HepG2 (cell line): Measurements from ENCODE around the gene SAMD4A. TPM values are rescaled to one million over a fixed set of nuclear protein-coding genes. Genes with fewer than 3 reads are reported as not detected.

Experiments
- ADNP ChIP-seq: sonication (generic); formaldehyde crosslinking; IDR thresholded peaks from 2 replicates; pipeline ENCODE4 v1.4.0; 2020; ENCODE audit warnings: missing genetic modification reagents
- ATF3 ChIP-seq: sonication (generic); formaldehyde crosslinking; IDR thresholded peaks from 2 replicates; pipeline ENCODE4 v1.4.0; 2020; ENCODE audit warnings: missing genetic modification reagents
- EP300 ChIP-seq, 3 experiments: sonication (generic) in 1 of 3; formaldehyde crosslinking in 1 of 3; IDR thresholded peaks; 2 replicates each; pipeline versions ENCODE4 v1.5.1 to v1.6.1; 2011 to 2020; ENCODE audit warnings: low read depth in 2 of 3, low read length in 2 of 3, borderline replicate concordance in 1 of 3, improper control_type of control experiment in 1 of 3, mild to moderate bottlenecking in 1 of 3, missing genetic modification reagents in 1 of 3, moderate library complexity in 1 of 3
- JARID2 ChIP-seq: sonication (generic); formaldehyde crosslinking; IDR thresholded peaks from 2 replicates; pipeline ENCODE4 v1.8.1; 2023; ENCODE audit warnings: missing genetic modification reagents, inconsistent platforms; ENCODE audit not compliant: insufficient replicate concordance
- KLF13 ChIP-seq: sonication (generic); formaldehyde crosslinking; IDR thresholded peaks from 2 replicates; pipeline ENCODE4 v1.4.0; 2020; ENCODE audit warnings: mild to moderate bottlenecking, missing genetic modification reagents
- NPAS2 ChIP-seq: sonication (generic); formaldehyde crosslinking; IDR thresholded peaks from 2 replicates; pipeline ENCODE4 v1.8.0; 2022; ENCODE audit warnings: mild to moderate bottlenecking, missing genetic modification reagents, borderline replicate concordance
- PRDM4 ChIP-seq: sonication (generic); formaldehyde crosslinking; IDR thresholded peaks from 2 replicates; pipeline ENCODE4 v1.9.0; 2021; ENCODE audit warnings: missing genetic modification reagents, borderline replicate concordance
- RCOR2 ChIP-seq: IDR thresholded peaks from 2 replicates; pipeline ENCODE4 v1.6.1; 2016; ENCODE audit warnings: missing biosample characterization, missing genetic modification reagents
- THAP11 ChIP-seq: IDR thresholded peaks from 2 replicates; pipeline ENCODE4 v1.6.1; 2016; ENCODE audit warnings: missing biosample characterization, missing genetic modification reagents
- U2AF1 ChIP-seq: fragments of 200-400 bp; formaldehyde crosslinking; optimal IDR thresholded peaks from 2 replicates; pipeline ENCODE3; 2017; ENCODE audit warnings: mild to moderate bottlenecking, low read depth, low read length
- YEATS2 ChIP-seq: sonication (generic); formaldehyde crosslinking; IDR thresholded peaks from 2 replicates; pipeline ENCODE4 v1.4.0; 2020; ENCODE audit warnings: missing genetic modification reagents, borderline replicate concordance
- ZFP91 ChIP-seq: sonication (generic); formaldehyde crosslinking; IDR thresholded peaks from 2 replicates; pipeline ENCODE4 v1.9.0; 2022; ENCODE audit warnings: missing genetic modification reagents, mild to moderate bottlenecking, borderline replicate concordance
- ZMYM4 ChIP-seq: sonication (generic); formaldehyde crosslinking; IDR thresholded peaks from 2 replicates; pipeline ENCODE4 v1.8.1; 2023; ENCODE audit warnings: mild to moderate bottlenecking, missing genetic modification reagents
- ZNF576 ChIP-seq: sonication (generic); formaldehyde crosslinking; IDR thresholded peaks from 2 replicates; pipeline ENCODE4 v1.4.0; 2020; ENCODE audit warnings: mild to moderate bottlenecking, missing genetic modification reagents
- ZNF580 ChIP-seq: IDR thresholded peaks from 2 replicates; pipeline ENCODE4 v1.6.1; 2016; ENCODE audit warnings: low read depth, borderline replicate concordance
- ZNF766 ChIP-seq: sonication (generic); formaldehyde crosslinking; IDR thresholded peaks from 2 replicates; pipeline ENCODE4 v1.5.0; 2020; ENCODE audit warnings: missing genetic modification reagents, borderline replicate concordance
- ZNF770 ChIP-seq: sonication (generic); formaldehyde crosslinking; IDR thresholded peaks from 2 replicates; pipeline ENCODE4 v1.5.0; 2020; ENCODE audit warnings: mild to moderate bottlenecking, missing genetic modification reagents
- ZSCAN22 ChIP-seq: sonication (generic); formaldehyde crosslinking; IDR thresholded peaks from 2 replicates; pipeline ENCODE4 v1.4.0; 2020; ENCODE audit warnings: mild to moderate bottlenecking, missing genetic modification reagents
- ZXDC ChIP-seq: sonication (generic); formaldehyde crosslinking; IDR thresholded peaks from 2 replicates; pipeline ENCODE4 v1.5.0; 2020; ENCODE audit warnings: mild to moderate bottlenecking, missing genetic modification reagents
- polyA plus RNA-seq, 8 experiments: library from polyadenylated mRNA; depleted of rRNA in 3 of 8; stranded (reverse) in 7 of 8; unstranded in 1 of 8; fragments of >200 nt; fragmentation: Illumina TruSeq in 4 of 8; extraction: Trizol in 4 of 8; gene quantifications; 2 replicates each; pipeline versions ENCODE4 v1.2.1 to v1.2.3, GENCODE V29; 2011 to 2016; ENCODE audit warnings: low read depth in 4 of 8, missing spikeins in 1 of 8, mixed read lengths in 1 of 8; ENCODE audit not compliant: insufficient read depth in 1 of 8
- total RNA-seq, 5 experiments: library from RNA; depleted of rRNA; stranded (reverse); fragments of >200 nt; fragmentation: Illumina TruSeq; extraction: Trizol; gene quantifications; 2 replicates each; pipeline ENCODE4 v1.2.3, GENCODE V29; 2016; ENCODE audit warnings: low read depth in 1 of 5

Gene SAMD4A
- total and polyA plus RNA-seq, 2 of the 13 experiments (the other 11 are each of a cell fraction or from before 2014, with no cell fraction given), result 11.8 to 13.0 TPM

GRCh38 chr14:54556535-54556934 is 10.4 kb upstream of the SAMD4A start (continued):
- TF ChIP-seq PRDM4 (CRISPR knock-in tag) (no peak), YEATS2 (peak; percentile 35; the same call in 1 of the 2 replicates), ATF3 (CRISPR knock-in tag) (peak; percentile 87), EP300 (IDR thresholded peaks at IDR 0.05; ENCODE audit: low read depth in 2 of 2, low read length in 2 of 2) (peak in 1 of 2 experiments; percentile 64; a peak in 1 of 4 replicates), EP300 (CRISPR knock-in tag; IDR thresholded peaks at IDR 0.05; ENCODE audit: borderline replicate concordance) (peak; percentile 44; the same call in 1 of the 2 replicates), ZNF770 (CRISPR knock-in tag) (no peak), ZMYM4 (CRISPR knock-in tag) (peak; percentile 71; the same call in 1 of the 2 replicates), RCOR2 (peak; percentile 74; the same call in 1 of the 2 replicates), ZNF766 (CRISPR knock-in tag) (no peak), ZXDC (CRISPR knock-in tag) (no peak), KLF13 (no peak), THAP11 (peak; percentile 76), JARID2 (CRISPR knock-in tag) (no peak), ZNF576 (CRISPR knock-in tag) (no peak), ADNP (CRISPR knock-in tag) (no peak), ZNF580 (peak; percentile 72; the same call in 1 of the 2 replicates), ZSCAN22 (no peak), ZFP91 (CRISPR knock-in tag) (no peak; the same call in 1 of the 2 replicates), NPAS2 (CRISPR knock-in tag) (no peak), U2AF1 (no peak)
